Upper lobe of left lung (tissue), 6 donors: ENCODE results near the gene PILRA. TPM values are rescaled to one million over a fixed set of nuclear protein-coding genes. Genes with fewer than 3 reads are reported as not detected.
"Not testable (repeated sequence)": the region's sequence is repeated elsewhere in the genome, so short reads cannot be mapped to it uniquely, and the experiment has no call there.

ENCODE experiments used
- ATAC-seq, 2 donors: fragments of 200-7000 bp; cut with Tn5 transposase; one replicate each; pipeline ENCODE4 v1.9.1; 2022; ENCODE audit warnings: mild to moderate bottlenecking in 2 of 2, moderate library complexity in 2 of 2; ENCODE audit not compliant: low FRiP score in 2 of 2
- DNase-seq, 2 donors: peaks; one replicate each; pipeline ENCODE4 v3.0.0-alpha.2; 2019 to 2020
- H3K27ac ChIP-seq, 4 donors: fragments of 200-600 bp; sonication (generic); one replicate each; pipeline ENCODE4 v1.5.1; 2016 to 2019
- H3K27me3 ChIP-seq, 4 donors: fragments of 200-600 bp; sonication (generic); one replicate each; pipeline ENCODE4 v1.5.1; 2017 to 2019
- H3K36me3 ChIP-seq, 4 donors: fragments of 200-600 bp; sonication (generic); one replicate each; pipeline ENCODE4 v1.5.1; 2016 to 2019
- H3K4me1 ChIP-seq, 4 donors: fragments of 200-600 bp; sonication (generic); one replicate each; pipeline ENCODE4 v1.5.1; 2018 to 2019
- H3K4me3 ChIP-seq, 4 donors: fragments of 200-600 bp; sonication (generic); one replicate each; pipeline ENCODE4 v1.5.1; 2017 to 2019; ENCODE audit warnings: mild to moderate bottlenecking in 2 of 4, moderate library complexity in 1 of 4
- H3K9me3 ChIP-seq, 4 donors: fragments of 200-600 bp; sonication (generic); one replicate each; pipeline ENCODE4 v1.5.1; 2018 to 2019
- EP300 ChIP-seq, 4 donors: sonication (generic); formaldehyde crosslinking; IDR thresholded peaks; one replicate each; pipeline ENCODE4 v1.5.1; 2017; ENCODE audit warnings: antibody characterized with exemption in 4 of 4, control low read depth in 2 of 4
- POLR2A ChIP-seq, 4 donors: fragments of 450-650 bp; IDR thresholded peaks; one replicate each; pipeline ENCODE4 v1.5.1; 2016 to 2017; ENCODE audit warnings: antibody characterized with exemption in 4 of 4, mild to moderate bottlenecking in 2 of 4
- POLR2AphosphoS5 ChIP-seq, 2 donors: sonication (generic); formaldehyde crosslinking; IDR thresholded peaks; one replicate each; pipeline ENCODE4 v1.5.1; 2017; ENCODE audit warnings: antibody characterized with exemption in 2 of 2
- WGBS, 2 donors: methylation state at CpG; one replicate each; pipeline ENCODE4 v1.1.5; 2017 to 2018; 5-methylcytosine and 5-hydroxymethylcytosine counted together
- total RNA-seq, 6 donors: library from RNA; depleted of rRNA in 4 of 6; stranded (reverse); fragments of >200 nt in 4 of 6; gene quantifications; one replicate each; pipeline versions ENCODE4 v1.1.0 to v1.2.1, GENCODE V29; 2016 to 2021
- TF ChIP-seq, protein P1 (sequence below), 6 experiments: fragments of 450-650 bp in 4 of 6; fragments of 200-600 bp in 2 of 6; sonication (generic) in 2 of 6; IDR thresholded peaks; one replicate each; pipeline ENCODE4 v1.5.1; 2016 to 2019; ENCODE audit warnings: antibody characterized with exemption in 6 of 6
- donor health status: DM: no; HTN: no; CAD: no; lungs with moderate emphysema.
- donor health status: DM: no; HTN: yes; CAD: no; lungs with severe emphysema.

The PILRA gene
- total RNA-seq, 6 donors from 2014 or later: 15.2 to 52.4 (median 24.2) TPM

DNA sequence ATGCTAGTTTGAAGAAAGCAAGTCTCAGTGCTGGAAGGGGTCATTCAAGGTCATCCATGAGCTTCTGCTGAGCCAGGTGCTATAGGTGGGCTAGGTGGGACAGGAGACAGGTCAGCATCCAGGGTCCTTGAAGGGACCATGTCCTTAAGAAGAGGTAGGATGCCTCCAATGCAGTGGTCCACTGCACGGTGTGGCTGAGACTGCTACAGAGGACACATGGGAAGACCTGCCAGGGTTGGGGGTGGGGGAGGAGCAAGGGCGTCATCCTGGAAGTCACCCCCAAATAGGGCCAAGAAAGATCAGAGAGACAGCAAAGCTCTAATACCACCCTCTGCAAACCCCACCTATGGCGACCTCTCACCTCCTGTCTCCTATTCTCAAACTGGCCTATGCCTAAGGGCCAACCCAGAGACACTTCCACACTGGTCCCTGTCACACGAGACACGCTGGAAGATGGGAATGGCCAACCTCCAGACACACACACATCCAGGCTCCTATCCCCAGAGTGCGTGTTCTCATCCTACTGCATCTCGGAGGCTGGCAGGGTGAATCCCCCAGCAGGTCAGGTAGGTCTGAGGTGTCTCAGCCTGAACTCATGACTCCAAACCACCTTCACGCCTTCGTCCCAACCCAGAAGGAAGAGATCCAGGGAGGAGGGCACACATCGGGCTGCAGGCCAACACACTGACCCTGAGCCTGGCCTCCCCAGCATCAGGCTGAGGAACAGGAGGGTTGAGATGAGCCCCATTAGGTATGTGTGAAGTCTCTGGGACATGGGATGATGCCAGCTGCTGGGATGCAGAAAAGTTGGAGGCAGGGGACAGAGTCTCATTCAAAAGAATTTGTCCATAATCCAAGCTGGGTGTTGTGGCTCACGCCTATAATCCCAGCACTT is 68.6 kb downstream of the PILRA start:
- WGBS, 2 donors: 90 to 97% methylated on average over 9 to 11 of the region's 11 CpGs
- no peak overlapping the region for H3K4me3 ChIP-seq
- no peak overlapping the region for H3K27ac ChIP-seq
- no peaks in the 10 kb centered on the region for H3K36me3 ChIP-seq
- H3K4me1 ChIP-seq: peaks cover 8 to 24% (median 21%) of the 10 kb centered on the region in 4 donors
- ATAC-seq (no peak), DNase-seq (no peak)
- TF ChIP-seq POLR2AphosphoS5 (IDR thresholded peaks at IDR 0.05) (no peak), POLR2A (IDR thresholded peaks at IDR 0.05) (no peak), EP300 (IDR thresholded peaks at IDR 0.05) (no peak)
- TF ChIP-seq, protein P1, sequence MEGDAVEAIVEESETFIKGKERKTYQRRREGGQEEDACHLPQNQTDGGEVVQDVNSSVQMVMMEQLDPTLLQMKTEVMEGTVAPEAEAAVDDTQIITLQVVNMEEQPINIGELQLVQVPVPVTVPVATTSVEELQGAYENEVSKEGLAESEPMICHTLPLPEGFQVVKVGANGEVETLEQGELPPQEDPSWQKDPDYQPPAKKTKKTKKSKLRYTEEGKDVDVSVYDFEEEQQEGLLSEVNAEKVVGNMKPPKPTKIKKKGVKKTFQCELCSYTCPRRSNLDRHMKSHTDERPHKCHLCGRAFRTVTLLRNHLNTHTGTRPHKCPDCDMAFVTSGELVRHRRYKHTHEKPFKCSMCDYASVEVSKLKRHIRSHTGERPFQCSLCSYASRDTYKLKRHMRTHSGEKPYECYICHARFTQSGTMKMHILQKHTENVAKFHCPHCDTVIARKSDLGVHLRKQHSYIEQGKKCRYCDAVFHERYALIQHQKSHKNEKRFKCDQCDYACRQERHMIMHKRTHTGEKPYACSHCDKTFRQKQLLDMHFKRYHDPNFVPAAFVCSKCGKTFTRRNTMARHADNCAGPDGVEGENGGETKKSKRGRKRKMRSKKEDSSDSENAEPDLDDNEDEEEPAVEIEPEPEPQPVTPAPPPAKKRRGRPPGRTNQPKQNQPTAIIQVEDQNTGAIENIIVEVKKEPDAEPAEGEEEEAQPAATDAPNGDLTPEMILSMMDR (IDR thresholded peaks at IDR 0.05): no peak
- no peaks in the 10 kb centered on the region for H3K27me3 ChIP-seq
- no peaks in the 10 kb centered on the region for H3K9me3 ChIP-seq

DNA sequence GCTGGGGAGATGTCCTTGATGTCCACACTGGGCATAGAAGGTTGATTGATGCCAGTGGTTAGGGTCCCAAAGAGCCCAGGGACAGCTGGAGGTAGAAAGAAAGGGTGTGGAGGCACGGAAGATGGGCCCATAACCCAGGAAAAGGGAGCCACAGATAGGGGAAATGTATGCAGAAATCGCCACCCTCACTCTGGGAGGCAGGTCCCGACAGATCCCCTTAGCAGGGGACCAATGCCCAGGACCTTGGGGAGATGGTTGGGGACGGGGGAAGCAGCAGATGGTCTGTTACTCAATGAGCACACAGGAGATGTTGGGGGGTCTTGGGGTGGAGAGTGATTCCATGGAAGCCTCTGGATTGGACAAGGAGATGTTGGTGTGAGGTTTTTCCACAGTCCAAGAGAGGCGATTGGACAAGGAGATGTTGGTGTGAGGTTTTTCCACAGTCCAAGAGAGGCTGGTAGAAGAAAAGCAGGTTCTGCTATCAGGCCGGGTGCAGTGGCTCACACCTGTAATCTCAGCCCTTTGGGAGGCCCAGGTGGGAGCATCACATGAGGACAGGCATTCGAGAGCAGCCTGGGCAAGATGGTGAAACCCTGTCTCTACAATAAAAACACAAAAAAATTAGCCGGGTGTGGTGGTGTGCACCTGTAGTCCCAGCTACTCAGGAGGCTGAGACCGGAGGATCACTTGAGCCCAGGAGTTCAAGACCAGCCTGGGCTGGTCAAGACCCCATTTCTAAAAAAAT is 70.0 kb downstream of the PILRA start:
- Histone ChIP-seq H3K4me1 (peaks cover 8 to 22% (median 20%) of the 10 kb centered on the region in 4 donors), H3K27me3 (no peaks in the 10 kb centered on the region), H3K27ac (peak overlapping the region; percentile 4 to 82 (median 68)), H3K9me3 (no peaks in the 10 kb centered on the region), H3K4me3 (no peak overlapping the region), H3K36me3 (no peaks in the 10 kb centered on the region)
- WGBS, 2 donors: 91 to 93% methylated on average over 9 of the region's 9 CpGs
- no peak for ATAC-seq
- TF ChIP-seq POLR2A (IDR thresholded peaks at IDR 0.05) (no peak), POLR2AphosphoS5 (IDR thresholded peaks at IDR 0.05) (no peak), EP300 (IDR thresholded peaks at IDR 0.05) (no peak)
- TF ChIP-seq, protein P1 (IDR thresholded peaks at IDR 0.05): no peak
- no peak for DNase-seq

DNA sequence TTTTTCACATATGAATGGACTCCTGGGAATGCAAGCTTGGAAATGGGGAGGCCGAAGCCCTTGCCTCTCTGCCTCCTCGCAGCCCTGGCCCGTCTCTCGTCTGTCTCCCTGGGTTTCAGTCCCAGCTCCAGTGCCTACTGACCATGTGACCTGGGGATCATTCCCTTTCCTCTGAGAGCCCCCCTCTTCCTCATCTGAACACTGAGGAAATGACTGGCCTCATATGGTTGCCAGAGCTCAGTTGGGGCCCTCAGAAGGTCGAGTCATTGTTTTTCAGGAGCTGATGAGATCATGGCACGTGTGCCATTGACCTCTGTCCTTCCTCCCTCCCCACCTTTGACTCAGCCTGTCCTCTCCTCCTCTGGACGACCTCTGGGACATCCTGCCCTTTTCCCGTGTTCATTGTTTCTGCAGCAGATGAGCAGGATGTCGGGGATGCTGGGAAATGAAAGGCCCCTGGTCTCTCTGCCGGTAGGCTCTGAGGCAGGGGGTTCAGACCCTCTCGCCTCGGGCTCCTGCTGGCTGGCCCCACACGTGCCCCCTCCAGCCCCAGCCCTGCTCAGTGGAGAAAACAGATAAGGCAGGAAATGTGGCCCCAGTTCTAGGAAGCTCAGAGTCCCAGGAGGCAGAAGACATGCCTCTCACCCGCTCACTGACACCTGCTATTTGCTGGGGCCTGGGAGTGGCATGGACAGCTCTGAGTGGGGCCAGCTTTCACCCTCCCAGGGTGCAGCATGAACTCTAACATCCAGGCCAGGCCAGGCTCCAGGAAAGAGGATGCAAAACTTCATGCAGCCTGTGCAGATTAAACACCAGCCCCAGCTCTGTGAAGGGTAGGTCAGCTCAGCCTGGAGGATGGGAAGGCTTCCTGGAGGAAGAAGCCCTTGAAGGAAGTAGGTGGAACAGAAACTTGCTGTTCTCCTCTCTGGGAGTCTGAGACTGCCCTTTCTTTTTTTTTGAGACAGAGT is 71.3 kb downstream of the PILRA start:
- H3K4me3 ChIP-seq: no peak overlapping the region
- DNase-seq: peak in 1 of 2 donors; percentile 57
- peak overlapping the region; percentile 62 to 82 (median 71) for H3K27ac ChIP-seq
- peak; percentile 77 to 80 for TF ChIP-seq POLR2AphosphoS5 (IDR thresholded peaks at IDR 0.05)
- TF ChIP-seq POLR2A (IDR thresholded peaks at IDR 0.05): peak in 1 of 4 donors; percentile 18
- peak in 3 of 4 donors; percentile 53 to 86 (median 58) for TF ChIP-seq EP300 (IDR thresholded peaks at IDR 0.05)
- TF ChIP-seq, protein P1 (IDR thresholded peaks at IDR 0.05): no peak
- H3K4me1 ChIP-seq: peaks cover 8 to 22% (median 20%) of the 10 kb centered on the region in 4 donors
- no peaks in the 10 kb centered on the region for H3K9me3 ChIP-seq
- H3K27me3 ChIP-seq: no peaks in the 10 kb centered on the region
- 35 to 36% methylated on average over 9 to 14 of the region's 14 CpGs for WGBS, 2 donors
- ATAC-seq: peak; percentile 52 to 75
- H3K36me3 ChIP-seq: no peaks in the 10 kb centered on the region

DNA sequence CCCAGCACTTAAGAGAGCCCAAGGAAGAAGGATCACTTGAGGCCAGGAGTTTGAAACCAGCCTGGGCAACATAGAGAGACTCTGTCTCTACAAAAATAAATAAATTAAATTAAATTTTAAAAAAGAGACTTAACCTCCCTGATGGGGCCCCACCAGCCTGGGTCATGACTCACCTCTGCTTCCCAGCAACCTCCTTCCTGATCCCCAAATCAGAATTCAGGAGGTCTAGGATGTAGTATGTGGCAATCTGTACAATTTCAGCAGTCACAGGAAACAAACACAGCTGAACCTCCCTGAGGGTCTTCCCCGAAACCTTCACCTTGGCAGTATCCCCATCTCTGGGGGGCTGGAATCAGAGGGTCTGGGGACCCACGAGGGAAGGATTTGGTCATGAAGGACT is 72.8 kb downstream of the PILRA start:
- H3K36me3 ChIP-seq: no peaks in the 10 kb centered on the region
- H3K27me3 ChIP-seq: no peaks in the 10 kb centered on the region
- H3K4me1 ChIP-seq: peaks cover 12 to 30% (median 25%) of the 10 kb centered on the region in 4 donors
- 54 to 66% methylated on average over 2 of the region's 2 CpGs for WGBS, 2 donors
- H3K27ac ChIP-seq: peak overlapping the region in 2 of 4 donors; percentile 75 to 82
- DNase-seq: no peak
- no peak for TF ChIP-seq POLR2A (IDR thresholded peaks at IDR 0.05)
- TF ChIP-seq, protein P1 (IDR thresholded peaks at IDR 0.05): no peak
- no peak for TF ChIP-seq EP300 (IDR thresholded peaks at IDR 0.05)
- TF ChIP-seq POLR2AphosphoS5 (IDR thresholded peaks at IDR 0.05): no peak
- H3K9me3 ChIP-seq: no peaks in the 10 kb centered on the region
- no peak for ATAC-seq
- no peak overlapping the region for H3K4me3 ChIP-seq

DNA sequence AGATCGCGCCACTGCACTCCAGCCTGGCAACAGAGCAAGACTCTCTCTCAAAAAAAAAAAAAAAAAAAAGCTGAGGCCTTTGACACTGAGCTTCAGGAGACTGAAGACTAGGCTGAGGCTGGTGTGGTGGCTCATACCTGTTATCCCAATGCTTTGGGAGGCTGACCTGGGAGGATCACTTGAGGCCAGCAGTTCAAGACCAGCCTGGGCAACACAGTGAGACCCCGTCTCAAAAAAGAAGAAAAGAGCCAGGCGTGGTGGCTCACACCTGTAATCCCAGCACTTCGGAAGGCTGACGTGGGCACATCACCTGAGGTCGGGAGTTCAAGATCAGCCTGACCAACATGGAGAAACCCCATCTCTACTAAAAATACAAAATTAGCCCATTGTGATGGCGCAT is 74.1 kb downstream of the PILRA start:
- ATAC-seq, H3K27ac ChIP-seq, H3K27me3 ChIP-seq, H3K36me3 ChIP-seq, H3K9me3 ChIP-seq, H3K4me3 ChIP-seq, DNase-seq: not testable (repeated sequence)
- peaks cover 12 to 30% (median 25%) of the 10 kb centered on the region in 4 donors for H3K4me1 ChIP-seq
- 95 to 98% methylated on average over 8 of the region's 8 CpGs for WGBS, 2 donors
